HepG2 (cell line): Measurements from ENCODE around the gene B3GAT3. TPM values are rescaled to one million over a fixed set of nuclear protein-coding genes. Genes with fewer than 3 reads are reported as not detected.

Source experiments
- CREB1 ChIP-seq, 2 experiments: fragments of 450-650 bp in 1 of 2; IDR thresholded peaks; 2 replicates each; pipeline ENCODE4 v1.6.1; 2016 to 2017; ENCODE audit warnings: control low read depth in 1 of 2, mild to moderate bottlenecking in 1 of 2, missing compliant biosample characterization in 1 of 2, missing genetic modification characterization in 1 of 2
- EEA1 ChIP-seq: sonication (generic); formaldehyde crosslinking; IDR thresholded peaks from 2 replicates; pipeline ENCODE4 v1.5.1; 2020; ENCODE audit warnings: mild to moderate bottlenecking, missing genetic modification reagents, borderline replicate concordance
- EED ChIP-seq: sonication (generic); formaldehyde crosslinking; IDR thresholded peaks from 2 replicates; pipeline ENCODE4 v1.5.0; 2020; ENCODE audit warnings: mild to moderate bottlenecking, missing genetic modification reagents
- ETV6 ChIP-seq: sonication (generic); formaldehyde crosslinking; conservative IDR thresholded peaks from 2 replicates; pipeline ENCODE4 v1.4.0; 2020; ENCODE audit warnings: missing genetic modification reagents
- KLF12 ChIP-seq: sonication (generic); formaldehyde crosslinking; IDR thresholded peaks from 2 replicates; pipeline ENCODE4 v1.4.0; 2020; ENCODE audit warnings: missing genetic modification reagents, borderline replicate concordance
- NCOR1 ChIP-seq: fragments of 200-600 bp; sonication (generic); IDR thresholded peaks from 2 replicates; pipeline ENCODE4 v1.7.0; 2017; ENCODE audit warnings: antibody characterized with exemption, low read length, borderline replicate concordance
- NFIC ChIP-seq: IDR thresholded peaks from 2 replicates; pipeline ENCODE4 v1.6.1; 2012; ENCODE audit warnings: mild to moderate bottlenecking, low read length, inconsistent platforms
- TBP ChIP-seq: sonication (generic); formaldehyde crosslinking; IDR thresholded peaks from 2 replicates; pipeline ENCODE4 v1.5.0; 2020; ENCODE audit warnings: missing genetic modification reagents
- TEAD3 ChIP-seq: optimal IDR thresholded peaks from 2 replicates; pipeline ENCODE3; 2016; ENCODE audit warnings: borderline replicate concordance
- ZMYM4 ChIP-seq: sonication (generic); formaldehyde crosslinking; IDR thresholded peaks from 2 replicates; pipeline ENCODE4 v1.8.1; 2023; ENCODE audit warnings: mild to moderate bottlenecking, missing genetic modification reagents
- ZNF124 ChIP-seq: sonication (generic); formaldehyde crosslinking; IDR thresholded peaks from 2 replicates; pipeline ENCODE4 v1.4.0; 2020; ENCODE audit warnings: missing genetic modification reagents
- ZNF598 ChIP-seq: sonication (generic); formaldehyde crosslinking; IDR thresholded peaks from 2 replicates; pipeline ENCODE4 v1.5.1; 2020; ENCODE audit warnings: mild to moderate bottlenecking, missing genetic modification reagents, borderline replicate concordance
- ZNF652 ChIP-seq: IDR thresholded peaks from 2 replicates; pipeline ENCODE4 v1.6.1; 2016; ENCODE audit warnings: low read depth, borderline replicate concordance
- ZNF674 ChIP-seq: sonication (generic); formaldehyde crosslinking; IDR thresholded peaks from 2 replicates; pipeline ENCODE4 v1.5.0; 2020; ENCODE audit warnings: low read depth, mild to moderate bottlenecking, missing genetic modification reagents
- ZNF776 ChIP-seq: sonication (generic); formaldehyde crosslinking; IDR thresholded peaks from 2 replicates; pipeline ENCODE4 v1.4.0; 2020; ENCODE audit warnings: mild to moderate bottlenecking, missing genetic modification reagents
- ZSCAN21 ChIP-seq: sonication (generic); formaldehyde crosslinking; IDR thresholded peaks from 2 replicates; pipeline ENCODE4 v1.8.0; 2022; ENCODE audit warnings: mild to moderate bottlenecking, missing genetic modification reagents, moderate library complexity, borderline replicate concordance
- polyA plus RNA-seq, 8 experiments: library from polyadenylated mRNA; depleted of rRNA in 3 of 8; stranded (reverse) in 7 of 8; unstranded in 1 of 8; fragments of >200 nt; fragmentation: Illumina TruSeq in 4 of 8; extraction: Trizol in 4 of 8; gene quantifications; 2 replicates each; pipeline versions ENCODE4 v1.2.1 to v1.2.3, GENCODE V29; 2011 to 2016; ENCODE audit warnings: low read depth in 4 of 8, missing spikeins in 1 of 8, mixed read lengths in 1 of 8; ENCODE audit not compliant: insufficient read depth in 1 of 8
- total RNA-seq, 5 experiments: library from RNA; depleted of rRNA; stranded (reverse); fragments of >200 nt; fragmentation: Illumina TruSeq; extraction: Trizol; gene quantifications; 2 replicates each; pipeline ENCODE4 v1.2.3, GENCODE V29; 2016; ENCODE audit warnings: low read depth in 1 of 5
- TF ChIP-seq, protein P1 (sequence below): sonication (generic); formaldehyde crosslinking; IDR thresholded peaks from 2 replicates; pipeline ENCODE4 v1.4.0; 2020; ENCODE audit warnings: missing genetic modification reagents, mild to moderate bottlenecking, borderline replicate concordance
- TF ChIP-seq, protein P2 (sequence below): sonication (generic); formaldehyde crosslinking; IDR thresholded peaks from 2 replicates; pipeline ENCODE4 v1.9.0; 2022; ENCODE audit warnings: low read depth, missing genetic modification reagents
- TF ChIP-seq, protein P3 (sequence below): sonication (generic); formaldehyde crosslinking; IDR thresholded peaks from 2 replicates; pipeline ENCODE4 v1.8.1; 2023; ENCODE audit warnings: missing genetic modification reagents, inconsistent platforms, borderline replicate concordance
- TF ChIP-seq, protein P4 (sequence below): IDR thresholded peaks from 2 replicates; pipeline ENCODE4 v1.6.1; 2016; ENCODE audit warnings: missing compliant biosample characterization, missing genetic modification reagents, borderline replicate concordance
- TF ChIP-seq, protein P5 (sequence below): sonication (generic); formaldehyde crosslinking; IDR thresholded peaks from 2 replicates; pipeline ENCODE4 v1.4.0; 2020; ENCODE audit warnings: mild to moderate bottlenecking, low read depth, missing genetic modification reagents

Gene B3GAT3
- total and polyA plus RNA-seq, 2 of the 13 experiments (the other 11 are each of a cell fraction or from before 2014, with no cell fraction given), result 21.3 to 26.1 TPM

DNA sequence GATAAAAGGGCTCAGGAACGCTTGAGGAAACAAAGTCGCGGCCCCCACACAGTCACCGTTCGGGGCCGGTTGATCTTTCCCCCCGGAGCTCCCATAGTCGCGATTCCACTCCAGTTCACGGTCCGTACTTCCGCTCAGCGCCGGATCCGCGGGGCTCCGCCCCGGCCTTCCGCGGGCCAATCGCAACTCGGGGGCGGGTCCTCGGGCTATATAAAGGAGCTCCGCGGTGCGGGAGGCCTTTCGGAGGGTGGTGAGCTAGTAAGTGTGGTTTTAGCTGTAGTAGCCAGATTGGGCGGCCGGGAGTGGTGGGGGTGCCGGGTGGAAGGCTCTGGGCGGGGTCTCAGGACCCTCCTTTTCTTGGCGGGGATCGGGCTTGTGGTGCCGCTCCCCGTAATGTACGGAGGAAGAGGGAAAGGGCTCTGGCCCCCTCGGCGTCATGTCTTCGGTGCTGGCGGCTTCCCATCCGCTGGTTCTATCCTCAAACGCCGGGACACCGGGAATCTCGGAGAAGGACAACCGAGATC, 43.4 kb upstream of the B3GAT3 start, which contains the start of the genes C11orf98 and CSKMT (continued):
- TF ChIP-seq NCOR1, result no peak
- TF ChIP-seq EED, result no peak
- peak; percentile 53; the same call in 1 of the 2 replicates for TF ChIP-seq NFIC
- TF ChIP-seq ETV6 (CRISPR knock-in tag), result no peak; the same call in 1 of the 2 replicates
- TF ChIP-seq TEAD3 (CRISPR knock-in tag), result no peak
- TF ChIP-seq ZNF598 (CRISPR knock-in tag), result peak; percentile 59; the same call in 1 of the 2 replicates
- no peak for TF ChIP-seq ZNF124
- no peak for TF ChIP-seq ZMYM4
- no peak for TF ChIP-seq CREB1 (IDR thresholded peaks at IDR 0.05)
- peak; percentile 52; the same call in 1 of the 2 replicates for TF ChIP-seq CREB1 (CRISPR knock-in tag; IDR thresholded peaks at IDR 0.05)
- TF ChIP-seq, protein P1, sequence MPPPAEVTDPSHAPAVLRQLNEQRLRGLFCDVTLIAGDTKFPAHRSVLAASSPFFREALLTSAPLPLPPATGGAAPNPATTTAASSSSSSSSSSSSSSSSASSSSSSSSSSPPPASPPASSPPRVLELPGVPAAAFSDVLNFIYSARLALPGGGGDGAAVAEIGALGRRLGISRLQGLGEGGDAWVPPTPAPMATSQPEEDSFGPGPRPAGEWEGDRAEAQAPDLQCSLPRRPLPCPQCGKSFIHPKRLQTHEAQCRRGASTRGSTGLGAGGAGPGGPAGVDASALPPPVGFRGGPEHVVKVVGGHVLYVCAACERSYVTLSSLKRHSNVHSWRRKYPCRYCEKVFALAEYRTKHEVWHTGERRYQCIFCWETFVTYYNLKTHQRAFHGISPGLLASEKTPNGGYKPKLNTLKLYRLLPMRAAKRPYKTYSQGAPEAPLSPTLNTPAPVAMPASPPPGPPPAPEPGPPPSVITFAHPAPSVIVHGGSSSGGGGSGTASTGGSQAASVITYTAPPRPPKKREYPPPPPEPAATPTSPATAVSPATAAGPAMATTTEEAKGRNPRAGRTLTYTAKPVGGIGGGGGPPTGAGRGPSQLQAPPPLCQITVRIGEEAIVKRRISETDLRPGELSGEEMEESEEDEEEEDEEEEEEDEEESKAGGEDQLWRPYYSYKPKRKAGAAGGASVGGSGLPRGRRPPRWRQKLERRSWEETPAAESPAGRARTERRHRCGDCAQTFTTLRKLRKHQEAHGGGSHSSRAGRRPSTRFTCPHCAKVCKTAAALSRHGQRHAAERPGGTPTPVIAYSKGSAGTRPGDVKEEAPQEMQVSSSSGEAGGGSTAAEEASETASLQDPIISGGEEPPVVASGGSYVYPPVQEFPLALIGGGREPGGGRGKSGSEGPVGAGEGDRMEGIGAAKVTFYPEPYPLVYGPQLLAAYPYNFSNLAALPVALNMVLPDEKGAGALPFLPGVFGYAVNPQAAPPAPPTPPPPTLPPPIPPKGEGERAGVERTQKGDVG (CRISPR knock-in tag), result no peak
- no peak; the same call in 1 of the 2 replicates for TF ChIP-seq ZSCAN21 (CRISPR knock-in tag)
- TF ChIP-seq, protein P2, sequence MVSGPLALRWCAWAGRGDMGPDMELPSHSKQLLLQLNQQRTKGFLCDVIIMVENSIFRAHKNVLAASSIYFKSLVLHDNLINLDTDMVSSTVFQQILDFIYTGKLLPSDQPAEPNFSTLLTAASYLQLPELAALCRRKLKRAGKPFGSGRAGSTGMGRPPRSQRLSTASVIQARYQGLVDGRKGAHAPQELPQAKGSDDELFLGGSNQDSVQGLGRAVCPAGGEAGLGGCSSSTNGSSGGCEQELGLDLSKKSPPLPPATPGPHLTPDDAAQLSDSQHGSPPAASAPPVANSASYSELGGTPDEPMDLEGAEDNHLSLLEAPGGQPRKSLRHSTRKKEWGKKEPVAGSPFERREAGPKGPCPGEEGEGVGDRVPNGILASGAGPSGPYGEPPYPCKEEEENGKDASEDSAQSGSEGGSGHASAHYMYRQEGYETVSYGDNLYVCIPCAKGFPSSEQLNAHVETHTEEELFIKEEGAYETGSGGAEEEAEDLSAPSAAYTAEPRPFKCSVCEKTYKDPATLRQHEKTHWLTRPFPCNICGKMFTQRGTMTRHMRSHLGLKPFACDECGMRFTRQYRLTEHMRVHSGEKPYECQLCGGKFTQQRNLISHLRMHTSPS (CRISPR knock-in tag), result no peak
- TF ChIP-seq KLF12 (CRISPR knock-in tag), result 0 out of 2 replicates have a peak, but pooled peaks have one; percentile 82
- peak; percentile 84 for TF ChIP-seq ZNF776 (CRISPR knock-in tag)
- TF ChIP-seq, protein P3, sequence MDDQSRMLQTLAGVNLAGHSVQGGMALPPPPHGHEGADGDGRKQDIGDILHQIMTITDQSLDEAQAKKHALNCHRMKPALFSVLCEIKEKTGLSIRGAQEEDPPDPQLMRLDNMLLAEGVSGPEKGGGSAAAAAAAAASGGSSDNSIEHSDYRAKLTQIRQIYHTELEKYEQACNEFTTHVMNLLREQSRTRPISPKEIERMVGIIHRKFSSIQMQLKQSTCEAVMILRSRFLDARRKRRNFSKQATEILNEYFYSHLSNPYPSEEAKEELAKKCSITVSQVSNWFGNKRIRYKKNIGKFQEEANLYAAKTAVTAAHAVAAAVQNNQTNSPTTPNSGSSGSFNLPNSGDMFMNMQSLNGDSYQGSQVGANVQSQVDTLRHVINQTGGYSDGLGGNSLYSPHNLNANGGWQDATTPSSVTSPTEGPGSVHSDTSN (CRISPR knock-in tag), result no peak
- TF ChIP-seq TBP (CRISPR knock-in tag), result no peak
- TF ChIP-seq ZNF674 (CRISPR knock-in tag), result no peak
- TF ChIP-seq EEA1 (CRISPR knock-in tag), result peak; percentile 26; the same call in 1 of the 2 replicates
- TF ChIP-seq, protein P4, sequence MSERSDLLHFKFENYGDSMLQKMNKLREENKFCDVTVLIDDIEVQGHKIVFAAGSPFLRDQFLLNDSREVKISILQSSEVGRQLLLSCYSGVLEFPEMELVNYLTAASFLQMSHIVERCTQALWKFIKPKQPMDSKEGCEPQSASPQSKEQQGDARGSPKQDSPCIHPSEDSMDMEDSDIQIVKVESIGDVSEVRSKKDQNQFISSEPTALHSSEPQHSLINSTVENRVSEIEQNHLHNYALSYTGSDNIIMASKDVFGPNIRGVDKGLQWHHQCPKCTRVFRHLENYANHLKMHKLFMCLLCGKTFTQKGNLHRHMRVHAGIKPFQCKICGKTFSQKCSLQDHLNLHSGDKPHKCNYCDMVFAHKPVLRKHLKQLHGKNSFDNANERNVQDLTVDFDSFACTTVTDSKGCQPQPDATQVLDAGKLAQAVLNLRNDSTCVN (CRISPR knock-in tag), result 0 out of 2 replicates have a peak, but pooled peaks have one; percentile 44
- TF ChIP-seq ZNF652, result no peak
- TF ChIP-seq, protein P5, sequence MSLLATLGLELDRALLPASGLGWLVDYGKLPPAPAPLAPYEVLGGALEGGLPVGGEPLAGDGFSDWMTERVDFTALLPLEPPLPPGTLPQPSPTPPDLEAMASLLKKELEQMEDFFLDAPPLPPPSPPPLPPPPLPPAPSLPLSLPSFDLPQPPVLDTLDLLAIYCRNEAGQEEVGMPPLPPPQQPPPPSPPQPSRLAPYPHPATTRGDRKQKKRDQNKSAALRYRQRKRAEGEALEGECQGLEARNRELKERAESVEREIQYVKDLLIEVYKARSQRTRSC (CRISPR knock-in tag), result no peak
